NCI-H1694 treated with DMSO at 0.1 percent for 48 hours (cell line): Measurements from ENCODE around the gene ADCY7.

ENCODE experiments used
- DNase-seq: peaks from one replicate; lab custom pipeline; 2025; lab: John Stamatoyannopoulos, UW

ADCY7 gene

GRCh38 chr16:50298591-50299507 lies 32.5 kb downstream of the ADCY7 start:
- no peak for DNase-seq

GRCh38 chr16:50299508-50300105 lies 33.3 kb downstream of the ADCY7 start:
- DNase-seq, result no peak

GRCh38 chr16:50300942-50301625 lies 34.7 kb downstream of the ADCY7 start:
- no peak for DNase-seq

GRCh38 chr16:50301626-50302471 lies 35.5 kb downstream of the ADCY7 start:
- DNase-seq, result no peak

- DNase-seq, result no peak
Measured at GRCh38 chr16:50302472-50303005, 36.2 kb downstream of the ADCY7 start.

GRCh38 chr16:50303041-50303604 lies 36.8 kb downstream of the ADCY7 start:
- DNase-seq, result no peak

GRCh38 chr16:50303605-50304466 lies 37.5 kb downstream of the ADCY7 start:
- DNase-seq, result no peak

- no peak for DNase-seq
Measured at GRCh38 chr16:50304467-50305440, 38.4 kb downstream of the ADCY7 start.

GRCh38 chr16:50305441-50306061 lies 39.2 kb downstream of the ADCY7 start:
- DNase-seq, result no peak

- DNase-seq, result no peak
Measured at GRCh38 chr16:50306287-50306686, 39.9 kb downstream of the ADCY7 start.

- DNase-seq, result no peak
Measured at GRCh38 chr16:50308237-50308965, 42.0 kb downstream of the ADCY7 start.

GRCh38 chr16:50309156-50309526 lies 42.8 kb downstream of the ADCY7 start:
- no peak for DNase-seq

- DNase-seq, result no peak
Measured at GRCh38 chr16:50309527-50310307, 43.4 kb downstream of the ADCY7 start.

- DNase-seq, result no peak
Measured at GRCh38 chr16:50310308-50311133, 44.2 kb downstream of the ADCY7 start.

- DNase-seq, result no peak
Measured at GRCh38 chr16:50311134-50311528, 44.8 kb downstream of the ADCY7 start.

- no peak for DNase-seq
Measured at GRCh38 chr16:50311891-50312501, 45.6 kb downstream of the ADCY7 start.
